K562 (cell line): ENCODE measurements around the gene ITGA3. TPM values are rescaled to one million over a fixed set of nuclear protein-coding genes. Genes with fewer than 3 reads are reported as not detected.

Experiments used
- ATAC-seq: fragments of 200-7000 bp; cut with Tn5 transposase; 3 replicates; pipeline ENCODE4 v1.9.1; 2020; ENCODE audit warnings: moderate library complexity
- BruUV-seq: library from RNA; stranded (reverse); fragments of 400-500 nt; replicated peaks from 2 replicates; lab custom pipeline; 2021; lab: Mats Ljungman, UMichigan
- CTCF ChIA-PET: fragments of 300-600 bp; formaldehyde crosslinking; extraction: SDS; loops from one replicate; lab custom pipeline; 2021; ENCODE audit warnings: low intra/inter-chr PET ratio; lab: Yijun Ruan, JAX
- POLR2A ChIA-PET: fragments of 300-600, 350-650 bp; sonication (Branson Sonifier 250); formaldehyde crosslinking; extraction: SDS; loops from one replicate; lab custom pipeline; 2021; ENCODE audit warnings: antibody characterized with exemption, inconsistent platforms; lab: Yijun Ruan, JAX
- DNase-seq, 4 experiments: peaks; one replicate each; pipeline versions ENCODE4 v3.0.0 to v3.0.0-alpha.2; 2011 to 2018; ENCODE audit warnings: low spot score in 3 of 4, mixed read lengths in 3 of 4; ENCODE audit errors: extremely low read depth in 1 of 4
- FAIRE-seq: peaks from 2 replicates; lab custom pipeline; 2011; peaks lifted over from hg19 to GRCh38; lab: Jason Lieb, UNC
- H2AFZ ChIP-seq: 2 replicates; pipeline ENCODE4 v1.6.0; 2011; ENCODE audit warnings: low read depth, low read length, control low read depth, inconsistent platforms
- H3K27ac ChIP-seq: fragments of 200-600 bp; 3 replicates; pipeline ENCODE4 v1.8.0; 2011; ENCODE audit warnings: low read depth, mild to moderate bottlenecking, control low read depth, inconsistent platforms, low read length, moderate library complexity, mixed read lengths; ENCODE audit errors: extremely low read depth
- H3K27me3 ChIP-seq, 2 experiments: fragments of 300-600 bp in 1 of 2; 2 replicates in 1 of 2; 3 replicates in 1 of 2; pipeline versions ENCODE4 v1.6.0 to v1.8.0; 2011; ENCODE audit warnings: inconsistent platforms in 2 of 2, low read length in 2 of 2, mild to moderate bottlenecking in 1 of 2, mixed read lengths in 1 of 2, moderate library complexity in 1 of 2; ENCODE audit not compliant: control insufficient read depth in 2 of 2, insufficient read depth in 2 of 2
- H3K36me3 ChIP-seq: fragments of 300-600 bp; 3 replicates; pipeline ENCODE4 v1.8.0; 2011; ENCODE audit warnings: mild to moderate bottlenecking, low read length, inconsistent platforms; ENCODE audit not compliant: control insufficient read depth, insufficient read depth
- H3K4me1 ChIP-seq, 2 experiments: fragments of 200-600 bp in 1 of 2; replicated peaks in 1 of 2; 2 replicates in 1 of 2; 3 replicates in 1 of 2; pipeline versions ENCODE4 v1.5.1 to v1.8.0; 2011; ENCODE audit warnings: inconsistent platforms in 2 of 2, low read length in 2 of 2, mild to moderate bottlenecking in 1 of 2, mixed read lengths in 1 of 2, moderate library complexity in 1 of 2; ENCODE audit not compliant: control insufficient read depth in 2 of 2, insufficient read depth in 2 of 2
- H3K4me2 ChIP-seq: 2 replicates; pipeline ENCODE4 v1.6.1; 2011; ENCODE audit warnings: low read length, control low read depth, inconsistent platforms, mixed read lengths; ENCODE audit not compliant: insufficient read depth
- H3K4me3 ChIP-seq: fragments of 200-600 bp; sonication (generic), shearing (Covaris generic); 2 replicates; pipeline ENCODE4 v1.5.1; 2016; ENCODE audit warnings: control low read depth, inconsistent platforms
- H3K79me2 ChIP-seq: fragments of 200-600 bp; 3 replicates; pipeline ENCODE4 v1.8.0; 2011; ENCODE audit warnings: low read length, inconsistent platforms; ENCODE audit not compliant: control insufficient read depth, insufficient read depth
- H3K9ac ChIP-seq, 2 experiments: 2 replicates each; pipeline versions ENCODE4 v1.6.0 to v1.6.1; 2011; ENCODE audit warnings: low read depth in 2 of 2, low read length in 2 of 2, control low read depth in 1 of 2, inconsistent platforms in 1 of 2, mild to moderate bottlenecking in 1 of 2, mixed read lengths in 1 of 2; ENCODE audit not compliant: insufficient read depth in 1 of 2
- H3K9me1 ChIP-seq: one replicate; pipeline ENCODE4 v1.6.0; 2011; ENCODE audit warnings: inconsistent platforms, mild to moderate bottlenecking, low read length, moderate library complexity; ENCODE audit not compliant: control insufficient read depth, insufficient read depth
- H3K9me3 ChIP-seq: replicated peaks from 2 replicates; pipeline ENCODE4 v1.5.1; 2011; ENCODE audit warnings: low read depth, low read length, inconsistent platforms; ENCODE audit not compliant: control insufficient read depth, insufficient read depth
- H4K20me1 ChIP-seq: replicated peaks from 2 replicates; pipeline ENCODE4 v1.6.1; 2011; ENCODE audit warnings: low read length, inconsistent platforms, mixed read lengths; ENCODE audit not compliant: control insufficient read depth, insufficient read depth
- ARNT ChIP-seq, 2 experiments: fragments of 450-650 bp; IDR thresholded peaks; 2 replicates each; pipeline ENCODE4 v1.6.1; 2016; ENCODE audit warnings: mild to moderate bottlenecking in 1 of 2
- ATF1 ChIP-seq, 2 experiments: fragments of 450-650 bp in 1 of 2; IDR thresholded peaks; 2 replicates each; pipeline ENCODE4 v1.6.1; 2016; ENCODE audit warnings: missing compliant biosample characterization in 1 of 2, missing genetic modification characterization in 1 of 2
- BHLHE40 ChIP-seq: IDR thresholded peaks from 2 replicates; pipeline ENCODE4 v1.6.1; 2011; ENCODE audit warnings: low read length, improper control_type of control experiment
- CHD1 ChIP-seq: fragments of 200-600 bp; sonication (generic); IDR thresholded peaks from one replicate; pipeline ENCODE4 v1.6.1; 2012; ENCODE audit warnings: mild to moderate bottlenecking, moderate library complexity, low read length, inconsistent platforms
- FOXA1 ChIP-seq: fragments of 450-650 bp; IDR thresholded peaks from 2 replicates; pipeline ENCODE4 v1.6.1; 2016; ENCODE audit warnings: mild to moderate bottlenecking, borderline replicate concordance
- FOXK1 ChIP-seq: sonication (generic); formaldehyde crosslinking; IDR thresholded peaks from 2 replicates; pipeline ENCODE4 v1.8.0; 2022; ENCODE audit warnings: missing genetic modification reagents, mild to moderate bottlenecking, borderline replicate concordance
- HES1 ChIP-seq: fragments of 450-650 bp; IDR thresholded peaks from 2 replicates; pipeline ENCODE4 v1.6.1; 2016; ENCODE audit warnings: low read depth, mild to moderate bottlenecking, moderate library complexity
- NEUROD1 ChIP-seq: fragments of 150-350 bp; IDR thresholded peaks from 2 replicates; pipeline ENCODE4 v1.6.1; 2014; ENCODE audit warnings: borderline replicate concordance, low read length, low read depth; ENCODE audit not compliant: partially characterized antibody
- RAD51 ChIP-seq: fragments of 450-650 bp; IDR thresholded peaks from 2 replicates; pipeline ENCODE4 v1.7.1; 2016; ENCODE audit warnings: low read depth, mild to moderate bottlenecking, borderline replicate concordance
- RFX7 ChIP-seq: fragments of 250-450 bp; sonication (Bioruptor Pico); IDR thresholded peaks from 2 replicates; pipeline ENCODE4 v1.5.1; 2021; ENCODE audit warnings: mild to moderate bottlenecking
- TEAD1 ChIP-seq, 2 experiments: fragments of 450-650 bp in 1 of 2; sonication (generic) in 1 of 2; formaldehyde crosslinking; IDR thresholded peaks; 2 replicates each; pipeline versions ENCODE4 v1.4.0 to v1.8.0; 2020 to 2022; ENCODE audit warnings: mild to moderate bottlenecking in 2 of 2, missing genetic modification reagents in 1 of 2
- TOE1 ChIP-seq, 2 experiments: fragments of 450-650 bp in 1 of 2; sonication (generic) in 1 of 2; formaldehyde crosslinking in 1 of 2; IDR thresholded peaks; 2 replicates each; pipeline versions ENCODE4 v1.7.1 to v1.8.0; 2016 to 2022; ENCODE audit warnings: borderline replicate concordance in 2 of 2, mild to moderate bottlenecking in 2 of 2, antibody characterized with exemption in 1 of 2, inconsistent platforms in 1 of 2, low read depth in 1 of 2, missing genetic modification reagents in 1 of 2, moderate library complexity in 1 of 2
- YY1 ChIP-seq, 3 experiments: IDR thresholded peaks; 2 replicates each; pipeline ENCODE4 v1.6.1; 2011; ENCODE audit warnings: low read length in 2 of 3, mild to moderate bottlenecking in 2 of 3, moderate library complexity in 2 of 3, borderline replicate concordance in 1 of 3, control low read depth in 1 of 3, low read depth in 1 of 3; ENCODE audit not compliant: insufficient read depth in 3 of 3, insufficient replicate concordance in 2 of 3, control insufficient read depth in 1 of 3, insufficient read length in 1 of 3; ENCODE audit errors: extremely low read depth in 1 of 3
- ZNF408 ChIP-seq: fragments of 250-450 bp; sonication (Bioruptor Pico); IDR thresholded peaks from 2 replicates; pipeline ENCODE4 v1.4.0; 2020; ENCODE audit warnings: low read depth, mild to moderate bottlenecking, moderate library complexity
- ZNF695 ChIP-seq: fragments of 450-650 bp; formaldehyde crosslinking; IDR thresholded peaks from 2 replicates; pipeline ENCODE4 v1.4.0; 2020; ENCODE audit warnings: mild to moderate bottlenecking, moderate library complexity
- ZNF79 ChIP-seq: fragments of 250-450 bp; sonication (Bioruptor Pico); IDR thresholded peaks from 2 replicates; pipeline ENCODE4 v1.4.0; 2020; ENCODE audit warnings: low read depth, mild to moderate bottlenecking, moderate library complexity
- WGBS: fragments of 100-300 bp; shearing (Covaris generic); methylation state at CpG from one replicate; pipeline ENCODE4 v1.1.6; 2016; ENCODE audit warnings: low coverage, mixed read lengths; ENCODE audit not compliant: insufficient coverage; ENCODE audit errors: missing lambda C conversion rate; 5-methylcytosine and 5-hydroxymethylcytosine counted together
- in situ Hi-C: fragments of 300-500 bp; cut with MboI; formaldehyde crosslinking; loops from 4 replicates; pipeline ENCODE4 v1.15.0; 2018; ENCODE audit warnings: inconsistent platforms, mixed read lengths
- intact Hi-C: fragments of 100-400 bp; cut with micrococcal nuclease; formaldehyde crosslinking; loops from 2 replicates; pipeline ENCODE4 v1.14.2; 2022
- polyA plus RNA-seq, 8 experiments: library from polyadenylated mRNA; depleted of rRNA in 4 of 8; stranded (reverse) in 5 of 8; unstranded in 3 of 8; fragments of >200 nt; fragmentation: Nextera tagmentation in 2 of 8; fragmentation: Illumina TruSeq in 1 of 8; extraction: Ambion mirVana in 2 of 8; extraction: Trizol in 1 of 8; gene quantifications; 2 replicates each; pipeline versions ENCODE4 v1.2.1 to v1.2.3, GENCODE V29; 2011 to 2014; ENCODE audit warnings: inconsistent platforms in 1 of 8, missing spikeins in 1 of 8
- total RNA-seq, 7 experiments: library from RNA; depleted of rRNA in 6 of 7; stranded (reverse); fragments of >200 nt in 6 of 7; fragmentation: Illumina TruSeq in 2 of 7; extraction: Trizol in 2 of 7; gene quantifications; 2 replicates each; pipeline versions ENCODE4 v1.2.1 to v1.2.3, GENCODE V29; 2011 to 2021; ENCODE audit warnings: low replicate concordance in 1 of 7

The ITGA3 gene
- total and polyA plus RNA-seq, 9 of the 15 experiments (the other 6 are each of a cell fraction or from before 2014, with no cell fraction given): 0.03 to 0.75 (median 0.14) TPM; not detected in 2

DNA sequence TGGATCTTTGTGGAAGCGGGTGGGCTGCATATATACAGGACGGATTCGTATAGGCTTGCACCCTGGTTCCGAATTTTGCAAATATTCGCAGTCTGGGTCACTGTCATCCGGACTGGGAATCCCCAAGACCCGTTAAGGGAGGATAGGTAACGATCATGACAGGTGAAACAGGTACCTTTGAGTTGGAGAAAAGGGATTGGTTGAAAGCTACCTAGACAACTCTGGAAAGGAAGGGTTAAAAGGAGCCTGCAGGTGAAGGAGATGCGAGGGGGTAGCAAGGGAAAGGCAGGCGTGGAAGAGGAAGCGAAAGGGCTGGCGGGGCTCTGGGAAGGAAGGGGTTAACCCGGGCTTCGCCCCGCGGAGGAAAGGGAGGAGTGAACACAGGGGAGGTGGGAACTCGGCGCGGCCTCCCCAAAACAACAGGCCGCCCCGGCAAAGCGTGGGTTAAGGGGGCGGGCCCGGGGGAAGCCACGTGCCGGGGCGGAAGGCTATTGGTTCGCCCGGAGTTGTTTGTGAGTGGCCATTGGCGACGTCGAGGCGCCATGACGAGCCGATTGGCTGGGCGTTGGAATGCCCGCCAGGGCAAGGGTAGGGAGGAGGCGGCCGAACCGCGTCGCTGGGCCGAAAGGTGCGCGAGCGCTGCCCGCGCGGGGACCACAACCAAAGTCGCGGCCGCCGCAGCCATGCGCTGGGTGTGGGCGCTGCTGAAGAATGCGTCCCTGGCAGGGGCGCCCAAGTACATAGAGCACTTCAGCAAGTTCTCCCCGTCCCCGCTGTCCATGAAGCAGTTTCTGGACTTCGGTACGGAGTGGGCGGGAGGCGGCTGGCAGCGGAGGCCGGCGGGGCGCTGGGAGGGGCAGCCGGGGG lies 39.1 kb downstream of the ITGA3 start, which contains the start of gene PDK2:
Gene PDK2 (plus strand): TSS at position 599 of the 867 bp plus-strand sequence. CDS start 85 bp downstream, at position 684.
- Histone ChIP-seq H3K9me1 (no peaks in the 10 kb centered on the region), H3K4me1 (peaks cover 3 to 17% of the 10 kb centered on the region in 2 experiments; a peak in 4 of 5 replicates), H3K4me3 (peak within 1 kb of the TSS; percentile 34), H4K20me1 (peaks cover 16% of the 10 kb centered on the region; the same call in 1 of the 2 replicates), H3K9me3 (no peaks in the 10 kb centered on the region), H3K79me2 (no peaks in the 10 kb centered on the region), H2AFZ (peak within 1 kb of the TSS; percentile 75), H3K27ac (no peak within 1 kb of the TSS), H3K27me3 (peaks cover 7 to 33% of the 10 kb centered on the region in 2 experiments; a peak in 4 of 5 replicates), H3K36me3 (no peaks in the 10 kb centered on the region), H3K4me2 (peak within 1 kb of the TSS; percentile 68), H3K9ac (peak within 1 kb of the TSS in 1 of 2 experiments; percentile 72; a peak in 2 of 4 replicates)
- peak; percentile 97 for ATAC-seq
- in situ Hi-C loops: loop anchor here (5.0 kb wide), 1 partner anchor 197 kb away; no protein-coding TSS in a partner anchor
- DNase-seq: peak; percentile 74 to 93 (median 85)
- 18% methylated on average over 35 of the region's 68 CpGs for WGBS
- intact Hi-C loops: loop anchor here (1.0 kb wide), 2 partner anchors 66 to 202 kb away; no protein-coding TSS in a partner anchor
- ChIA-PET POLR2A (interaction anchor here (0.5 to 1.0 kb wide), 2 partner anchors 28 to 186 kb away, joined by 4 read pairs; no protein-coding TSS in a partner anchor), CTCF (interaction anchor here (0.7 to 1.6 kb wide), 4 partner anchors 66 to 202 kb away, joined by 3 to 6 read pairs (median 4); no protein-coding TSS in a partner anchor)
- FAIRE-seq: no peak
- no TSS peak for BruUV-seq
- no peak for TF ChIP-seq ATF1 (CRISPR knock-in tag; IDR thresholded peaks at IDR 0.05)
- peak; percentile 33 for TF ChIP-seq ATF1 (tag; IDR thresholded peaks at IDR 0.05)
- peak; percentile 90 for TF ChIP-seq TOE1 (IDR thresholded peaks at IDR 0.05; ENCODE audit: borderline replicate concordance)
- no peak for TF ChIP-seq TOE1 (CRISPR knock-in tag; IDR thresholded peaks at IDR 0.05; ENCODE audit: borderline replicate concordance, low read depth)
- TF ChIP-seq NEUROD1: peak; percentile 89
- TF ChIP-seq RAD51: peak; percentile 87
- TF ChIP-seq BHLHE40: peak; percentile 59; the same call in 1 of the 2 replicates
- TF ChIP-seq ZNF695 (CRISPR knock-in tag): no peak
- no peak for TF ChIP-seq ZNF79 (CRISPR knock-in tag)
- no peak for TF ChIP-seq ZNF408 (CRISPR knock-in tag)
- 0 out of 2 replicates have a peak, but pooled peaks have one; percentile 34 for TF ChIP-seq FOXK1 (CRISPR knock-in tag)
- TF ChIP-seq TEAD1 (CRISPR knock-in tag; IDR thresholded peaks at IDR 0.05): peak in 1 of 2 experiments; percentile 73; a peak in 1 of 4 replicates
- peak in 2 of 3 experiments; percentile 59 to 70 for TF ChIP-seq YY1 (IDR thresholded peaks at IDR 0.05; ENCODE audit: borderline replicate concordance in 1 of 3, control insufficient read depth in 1 of 3, extremely low read depth in 1 of 3, insufficient read depth in 3 of 3, insufficient read length in 1 of 3, insufficient replicate concordance in 2 of 3, low read depth in 1 of 3, low read length in 2 of 3)
- no peak for TF ChIP-seq FOXA1
- TF ChIP-seq ARNT (IDR thresholded peaks at IDR 0.05): no peak
- no peak for TF ChIP-seq RFX7 (CRISPR knock-in tag)
- TF ChIP-seq HES1: 0 out of 2 replicates have a peak, but pooled peaks have one; percentile 58
- TF ChIP-seq CHD1: no peak
